MM.1S (cell line): ENCODE results near the gene STXBP1.

Experiments
- EZH2 ChIP-seq: fragments of 300-600 bp; sonication (generic); optimal IDR thresholded peaks from 2 replicates; pipeline ENCODE3; 2017; ENCODE audit warnings: low read depth, mild to moderate bottlenecking, antibody characterized with exemption, low read length, mixed read lengths
- EZH2phosphoT487 ChIP-seq: fragments of 300-600 bp; sonication (generic); IDR thresholded peaks from 2 replicates; pipeline ENCODE4 v1.6.1; 2018; ENCODE audit warnings: antibody characterized with exemption, low read length
- TF ChIP-seq, protein P1 (sequence below): fragments of 300-600 bp; sonication (generic); IDR thresholded peaks from 2 replicates; pipeline ENCODE4 v1.5.1; 2016; ENCODE audit warnings: antibody characterized with exemption, low read length, mixed read lengths

DNA sequence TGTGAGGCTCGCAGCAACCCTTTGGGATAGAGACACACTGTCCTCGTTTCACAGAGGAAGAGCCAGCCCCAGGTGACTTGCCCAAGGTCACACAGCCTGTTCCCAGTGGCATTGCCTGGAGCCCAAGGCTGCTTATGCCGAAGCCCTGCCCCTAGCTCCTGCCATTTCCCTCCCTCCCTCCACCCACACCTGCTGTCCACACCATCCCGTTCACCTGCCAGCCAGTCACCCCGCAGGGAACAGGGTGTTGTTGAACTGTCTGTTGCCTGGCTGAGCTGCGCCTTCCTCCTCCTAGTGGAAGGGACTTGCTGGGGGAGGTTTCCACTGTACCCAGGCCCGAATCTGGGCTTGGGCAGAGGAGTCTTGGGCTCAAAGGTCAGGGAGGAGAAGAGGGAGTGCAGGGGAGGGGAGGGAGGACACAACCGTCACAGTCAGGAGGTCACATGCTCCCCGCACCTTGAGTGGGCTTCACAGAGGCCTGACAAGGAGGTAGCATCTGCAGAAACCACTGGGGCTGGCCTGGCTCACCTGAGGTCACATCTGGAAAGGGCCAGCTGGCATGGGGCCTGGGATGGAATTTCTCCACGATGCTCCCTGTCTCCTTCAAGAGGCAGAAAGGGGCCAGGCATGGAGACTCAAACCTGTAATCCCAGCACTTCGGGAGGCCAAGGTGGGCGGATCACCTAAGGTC is 110.1 kb downstream of the STXBP1 start:
- TF ChIP-seq, protein P1, sequence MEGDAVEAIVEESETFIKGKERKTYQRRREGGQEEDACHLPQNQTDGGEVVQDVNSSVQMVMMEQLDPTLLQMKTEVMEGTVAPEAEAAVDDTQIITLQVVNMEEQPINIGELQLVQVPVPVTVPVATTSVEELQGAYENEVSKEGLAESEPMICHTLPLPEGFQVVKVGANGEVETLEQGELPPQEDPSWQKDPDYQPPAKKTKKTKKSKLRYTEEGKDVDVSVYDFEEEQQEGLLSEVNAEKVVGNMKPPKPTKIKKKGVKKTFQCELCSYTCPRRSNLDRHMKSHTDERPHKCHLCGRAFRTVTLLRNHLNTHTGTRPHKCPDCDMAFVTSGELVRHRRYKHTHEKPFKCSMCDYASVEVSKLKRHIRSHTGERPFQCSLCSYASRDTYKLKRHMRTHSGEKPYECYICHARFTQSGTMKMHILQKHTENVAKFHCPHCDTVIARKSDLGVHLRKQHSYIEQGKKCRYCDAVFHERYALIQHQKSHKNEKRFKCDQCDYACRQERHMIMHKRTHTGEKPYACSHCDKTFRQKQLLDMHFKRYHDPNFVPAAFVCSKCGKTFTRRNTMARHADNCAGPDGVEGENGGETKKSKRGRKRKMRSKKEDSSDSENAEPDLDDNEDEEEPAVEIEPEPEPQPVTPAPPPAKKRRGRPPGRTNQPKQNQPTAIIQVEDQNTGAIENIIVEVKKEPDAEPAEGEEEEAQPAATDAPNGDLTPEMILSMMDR, result no peak
- no peak for TF ChIP-seq EZH2phosphoT487
- no peak for TF ChIP-seq EZH2
